ENCODE measurements around the gene ARFGAP2.
"Not testable (repeated sequence)": the region's sequence is repeated elsewhere in the genome, so short reads cannot be mapped to it uniquely, and the experiment has no call there.

Gene ARFGAP2

GRCh38 chr11:47176328-47177228 is at the start of gene ARFGAP2:
TSS of gene ARFGAP2 (minus strand) at chr11:47176879. CDS start at chr11:47176853, 26 bp downstream.
- peak; percentile 95 for DNase-seq

GRCh38 chr11:47225552-47226400 is 49.1 kb upstream of the ARFGAP2 start:
- no peak for DNase-seq

GRCh38 chr11:47222696-47223095 is 46.0 kb upstream of the ARFGAP2 start:
- DNase-seq: no peak

- no peak for DNase-seq
Observed at GRCh38 chr11:47220401-47220821, 43.7 kb upstream of the ARFGAP2 start.

- DNase-seq: peak; percentile 77
Observed at GRCh38 chr11:47216121-47216798, 39.6 kb upstream of the ARFGAP2 start.

GRCh38 chr11:47215366-47215910 is 38.8 kb upstream of the ARFGAP2 start:
- DNase-seq: no peak

GRCh38 chr11:47213950-47214565 is 37.4 kb upstream of the ARFGAP2 start:
- peak; percentile 96 for DNase-seq

- DNase-seq: no peak
Observed at GRCh38 chr11:47212938-47213337, 36.3 kb upstream of the ARFGAP2 start.

- DNase-seq: no peak
Observed at GRCh38 chr11:47208628-47209027, 31.9 kb upstream of the ARFGAP2 start.

GRCh38 chr11:47208008-47208552 is 31.4 kb upstream of the ARFGAP2 start:
- not testable (repeated sequence) for DNase-seq

GRCh38 chr11:47207459-47207858 is 30.8 kb upstream of the ARFGAP2 start:
- DNase-seq: no peak

GRCh38 chr11:47206577-47206976 is 29.9 kb upstream of the ARFGAP2 start:
- not testable (repeated sequence) for DNase-seq

GRCh38 chr11:47204637-47204989 is 27.9 kb upstream of the ARFGAP2 start:
- DNase-seq: peak; percentile 82

- no peak for DNase-seq
Observed at GRCh38 chr11:47202576-47202975, 25.9 kb upstream of the ARFGAP2 start.

- DNase-seq: no peak
Observed at GRCh38 chr11:47201015-47201414, 24.3 kb upstream of the ARFGAP2 start.

- DNase-seq: not testable (repeated sequence)
Observed at GRCh38 chr11:47198161-47198560, 21.5 kb upstream of the ARFGAP2 start.

- DNase-seq: peak; percentile 36
Observed at GRCh38 chr11:47192111-47192510, 15.4 kb upstream of the ARFGAP2 start.

GRCh38 chr11:47191137-47191536 is 14.5 kb upstream of the ARFGAP2 start:
- peak; percentile 27 for DNase-seq

GRCh38 chr11:47189100-47189834 is 12.6 kb upstream of the ARFGAP2 start:
- peak; percentile 96 for DNase-seq

GRCh38 chr11:47188259-47188658 is 11.6 kb upstream of the ARFGAP2 start:
- DNase-seq: no peak

GRCh38 chr11:47187723-47188122 is 11.0 kb upstream of the ARFGAP2 start:
- no peak for DNase-seq

Measured in NCI-H226 (cell line).